NAMALWA (cell line): ENCODE data around the gene IPO4.

Experiments used
- DNase-seq: peaks from one replicate; pipeline ENCODE4 v3.0.0-alpha.2; 2015; ENCODE audit warnings: low spot score

Gene IPO4

DNA sequence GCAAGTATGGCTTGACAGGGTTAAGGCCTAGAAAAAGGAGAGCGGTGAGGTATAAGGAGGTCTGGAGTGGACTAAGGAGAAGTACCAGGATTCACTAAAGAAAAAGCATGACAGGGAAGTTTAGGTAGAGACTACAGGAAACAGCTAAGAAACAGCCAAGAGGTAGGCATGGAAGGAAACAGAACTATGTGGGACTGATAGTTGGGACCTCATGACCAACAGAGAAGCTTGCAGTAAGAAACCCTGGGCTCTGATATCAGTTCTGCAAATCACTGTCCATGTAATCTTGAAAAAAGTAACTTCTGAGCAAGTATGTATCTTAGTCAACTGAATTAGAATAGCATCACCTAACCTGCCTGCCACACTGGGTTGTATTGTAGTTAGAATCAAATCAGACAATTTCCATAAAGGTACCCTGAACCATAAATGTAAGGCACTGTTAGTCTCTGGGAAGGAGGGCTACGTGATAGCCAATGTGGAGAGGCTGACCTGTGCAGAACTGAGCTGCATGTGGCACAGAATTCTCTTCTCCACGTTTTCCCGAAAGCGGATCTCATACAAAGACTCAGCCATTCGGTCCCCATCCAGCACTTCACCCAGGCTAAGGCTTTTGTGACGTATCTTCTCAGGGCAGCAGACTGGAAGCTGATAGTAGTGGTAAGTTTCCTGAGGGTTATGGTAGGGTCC lies 5.7 kb upstream of the IPO4 start:
- DNase-seq, result no peak

DNA sequence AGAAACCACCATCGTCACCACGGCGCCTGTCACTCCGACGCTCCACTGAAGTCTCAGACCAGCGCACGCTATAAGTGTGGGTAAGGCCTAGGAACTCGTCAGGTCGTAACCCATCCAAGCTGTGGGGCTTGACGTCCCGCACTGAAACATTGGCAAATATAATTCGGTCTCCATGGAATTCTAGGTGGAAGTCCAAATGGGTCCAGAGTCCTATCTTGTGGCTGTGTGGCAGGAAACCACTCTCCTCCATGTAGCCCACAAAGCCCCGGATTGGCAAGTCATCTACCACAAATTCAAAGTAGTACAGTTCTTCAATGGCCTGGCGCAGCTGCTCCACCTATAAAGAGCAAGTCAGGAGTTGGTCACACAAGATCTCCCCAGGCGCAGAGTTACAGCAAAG lies 4.3 kb upstream of the IPO4 start:
- DNase-seq, result no peak

DNA sequence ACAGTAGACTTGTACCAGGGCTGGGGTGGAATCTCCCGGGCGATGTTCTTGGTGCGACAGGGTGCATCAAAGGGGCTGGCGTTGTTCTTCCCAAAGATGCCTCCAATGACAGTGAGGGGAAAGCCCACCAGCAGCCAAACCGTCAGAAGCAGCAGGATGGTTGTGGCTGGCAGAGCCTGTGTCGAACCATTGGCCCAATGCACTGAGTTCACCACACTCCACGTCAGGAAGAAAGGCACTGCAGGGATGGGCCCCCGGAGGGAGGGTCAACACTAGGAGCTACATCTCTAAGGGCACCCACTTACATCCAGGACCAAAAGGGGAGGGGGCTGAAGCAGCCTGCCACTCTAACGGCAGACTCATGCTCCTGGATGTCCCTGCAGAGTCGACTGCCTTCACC lies 1.8 kb upstream of the IPO4 start:
- DNase-seq, result no peak

DNA sequence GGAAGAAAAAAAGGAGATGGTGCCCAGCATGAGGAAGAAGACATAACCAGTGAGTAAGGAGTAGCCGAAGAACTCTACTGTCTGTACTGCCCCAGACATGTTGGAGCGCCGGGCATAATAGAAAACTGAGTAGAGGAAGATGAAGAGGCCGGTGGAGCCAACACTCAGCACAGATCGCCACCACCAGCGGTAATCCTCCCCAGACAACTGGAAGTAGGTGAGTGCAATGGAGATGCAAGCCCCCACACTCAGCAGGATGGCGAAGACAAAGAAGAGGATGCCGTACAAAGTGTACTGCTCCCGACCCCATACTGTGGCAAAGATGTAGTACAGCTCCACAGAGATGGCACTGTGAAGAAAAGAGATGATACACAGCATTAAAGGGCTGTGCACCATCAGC lies 844 bp upstream of the IPO4 start:
- no peak for DNase-seq

DNA sequence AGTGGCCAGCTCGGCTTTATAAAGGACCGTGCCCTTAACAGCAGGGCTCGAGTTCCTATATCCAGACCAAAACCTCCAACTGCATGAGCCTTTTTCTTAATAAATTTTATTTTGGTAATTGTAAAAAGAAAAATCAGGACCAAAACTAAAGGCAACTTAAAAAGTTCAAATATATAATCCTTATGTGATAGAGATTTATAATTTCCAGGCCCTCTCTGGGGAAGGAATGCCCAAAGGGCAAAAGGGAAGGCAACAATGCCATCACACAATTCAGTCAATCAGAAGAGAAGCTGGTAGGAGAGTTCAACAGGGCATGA lies 401 bp upstream of the IPO4 start:
- DNase-seq, result no peak

DNA sequence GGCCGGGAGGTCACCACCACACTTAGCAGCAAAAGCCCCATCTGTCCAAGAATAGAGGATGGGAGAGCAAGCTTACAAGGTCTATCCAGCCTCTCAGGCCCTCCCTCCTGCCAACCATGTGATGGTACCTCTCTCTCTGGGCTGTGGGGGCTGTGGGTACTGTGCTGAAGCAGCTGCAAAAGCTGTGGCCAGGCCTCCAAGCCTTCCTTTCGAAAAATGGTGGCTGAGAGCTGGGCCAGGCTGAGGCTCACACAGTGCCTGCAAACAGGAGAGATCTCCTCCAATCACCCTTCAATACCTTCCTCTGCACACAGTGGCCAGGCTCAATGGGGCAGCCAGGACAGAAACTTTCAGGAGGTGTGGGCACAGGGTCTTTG lies 1.1 kb downstream of the IPO4 start:
- DNase-seq, result no peak

DNA sequence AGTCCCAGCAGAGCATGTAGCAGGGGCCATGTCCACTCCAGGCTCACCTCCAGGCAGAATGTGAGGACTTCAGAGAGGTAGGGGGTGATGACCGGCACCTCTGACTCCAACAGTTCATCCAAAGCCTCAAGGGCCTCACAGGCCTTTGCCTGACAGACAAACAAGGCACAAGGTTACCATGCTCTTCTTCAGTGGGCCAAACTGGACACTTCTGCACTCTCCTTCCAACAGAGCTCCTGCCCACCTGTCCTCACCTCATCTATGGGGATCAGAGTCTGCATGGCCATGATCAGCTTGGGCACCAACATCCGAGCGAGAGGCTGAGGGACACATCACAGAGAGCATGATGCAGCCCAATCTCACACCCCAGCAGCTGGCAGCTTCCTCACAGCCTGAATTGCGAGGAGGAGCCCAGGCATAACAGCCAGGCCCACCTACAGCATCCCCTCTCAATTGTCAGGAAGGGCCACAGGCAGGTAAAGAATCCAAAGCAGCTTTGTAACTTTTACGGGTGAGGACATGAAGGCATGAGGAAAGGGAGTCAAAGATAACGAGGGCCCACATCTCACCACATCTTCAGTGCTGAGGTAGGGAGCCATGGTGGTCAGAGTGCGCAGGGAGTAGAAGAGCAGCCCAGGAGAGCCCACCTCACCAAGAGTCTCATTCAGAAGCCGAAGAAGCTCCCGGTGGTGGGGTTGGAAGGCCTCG lies 1.6 kb downstream of the IPO4 start:
- no peak for DNase-seq

DNA sequence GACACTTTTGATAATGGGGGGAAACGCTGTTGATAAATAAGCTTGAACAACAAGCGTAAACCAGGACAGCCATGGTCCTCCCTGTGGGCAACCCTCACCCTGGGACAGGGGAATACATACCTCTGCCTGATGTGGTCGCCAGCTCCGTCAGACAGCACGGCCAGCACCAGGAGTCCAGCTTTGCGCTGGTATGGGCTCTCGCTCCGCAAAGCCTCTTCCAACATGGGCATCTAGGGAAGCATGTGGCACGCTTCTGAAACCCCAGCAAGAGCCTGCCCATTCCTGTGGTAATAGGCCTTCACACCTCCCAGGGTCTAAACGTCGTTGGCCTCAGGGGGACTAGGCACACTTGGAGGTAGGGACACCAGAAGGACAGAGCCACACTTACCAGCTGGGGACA lies 2.9 kb downstream of the IPO4 start:
- DNase-seq, result no peak

DNA sequence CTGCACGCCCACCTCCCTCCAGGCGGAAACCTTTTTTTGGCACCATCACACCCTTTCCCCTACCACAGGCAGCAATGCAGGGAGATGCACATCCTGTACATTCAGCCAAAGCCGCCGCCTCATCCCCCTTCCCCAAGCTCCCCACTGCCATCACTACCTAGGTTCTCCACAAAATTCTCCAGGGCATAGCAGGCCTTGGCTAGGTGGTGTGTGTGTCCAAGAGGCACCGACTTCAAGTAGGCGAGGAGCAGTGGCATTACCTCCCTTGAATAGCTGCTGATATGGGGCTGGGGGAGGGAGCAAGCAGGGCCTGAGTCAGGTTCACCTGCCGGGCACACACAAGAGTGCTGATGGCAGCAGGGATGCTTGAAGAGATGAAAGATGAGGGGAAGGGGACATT lies 3.6 kb downstream of the IPO4 start:
- no peak for DNase-seq

DNA sequence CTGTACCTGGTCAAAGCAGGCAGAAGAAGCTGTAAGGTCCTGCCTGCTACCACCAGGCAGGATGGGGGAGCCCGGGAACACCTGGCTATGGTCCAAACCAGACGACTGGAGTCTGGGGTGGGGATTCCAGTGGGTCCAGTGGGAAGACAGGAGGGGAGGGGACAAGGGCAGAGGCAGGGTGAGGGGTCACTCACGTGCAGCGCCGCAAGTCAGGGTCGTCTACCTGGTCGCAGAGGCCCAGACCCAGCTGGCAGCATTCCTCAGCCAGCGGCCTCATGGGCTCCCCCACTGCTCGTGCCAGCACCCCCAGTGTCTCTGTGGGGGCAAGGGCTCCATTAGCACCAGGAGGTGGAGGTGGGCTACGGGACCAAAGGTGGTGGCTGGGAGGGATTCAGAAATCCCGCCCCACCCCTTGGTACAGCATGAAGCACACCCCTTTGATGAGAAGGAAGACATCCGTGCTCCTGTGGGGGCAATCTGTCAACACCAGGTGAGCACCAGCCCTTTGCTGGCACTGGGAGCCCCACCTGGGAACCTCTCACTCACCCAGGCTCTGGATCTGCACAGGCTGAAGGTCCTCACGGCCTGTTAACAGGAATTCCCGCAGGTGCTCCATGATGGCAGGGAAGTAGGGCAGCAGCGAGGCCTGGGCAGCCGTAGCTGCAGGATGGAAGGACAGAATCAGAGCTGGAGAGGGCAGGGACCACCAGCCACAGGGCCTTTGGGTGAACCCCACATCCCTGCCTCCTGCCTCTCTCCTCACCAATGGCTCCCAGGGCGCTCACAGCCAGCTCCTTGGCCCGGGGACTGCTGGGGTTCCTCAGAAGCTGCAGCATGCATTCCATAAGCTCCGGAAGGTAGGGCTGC lies 4.3 kb downstream of the IPO4 start:
- DNase-seq, result no peak

DNA sequence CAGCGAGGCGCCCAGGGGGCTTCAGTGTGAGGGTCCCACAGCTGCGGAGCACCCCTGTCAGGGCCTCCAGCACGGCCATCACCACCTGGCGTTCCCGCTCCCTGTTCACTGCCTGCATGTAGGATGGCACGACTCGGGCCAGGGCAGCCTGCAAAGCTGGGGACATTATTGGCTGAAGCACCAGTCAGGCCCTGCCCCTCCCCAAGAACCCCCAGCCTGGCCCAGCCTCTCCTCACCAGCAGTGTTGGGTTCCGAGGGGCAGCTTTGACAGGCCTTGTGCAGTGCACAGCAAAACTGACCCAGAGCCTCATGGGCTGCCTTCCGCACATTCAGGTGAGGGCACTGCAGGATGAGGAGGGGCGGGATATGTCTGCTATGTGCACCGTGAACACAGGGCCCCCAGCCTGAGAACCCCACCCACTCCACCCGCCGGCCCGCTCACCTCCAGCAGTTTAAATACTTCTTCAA lies 5.6 kb downstream of the IPO4 start:
- no peak for DNase-seq

DNA sequence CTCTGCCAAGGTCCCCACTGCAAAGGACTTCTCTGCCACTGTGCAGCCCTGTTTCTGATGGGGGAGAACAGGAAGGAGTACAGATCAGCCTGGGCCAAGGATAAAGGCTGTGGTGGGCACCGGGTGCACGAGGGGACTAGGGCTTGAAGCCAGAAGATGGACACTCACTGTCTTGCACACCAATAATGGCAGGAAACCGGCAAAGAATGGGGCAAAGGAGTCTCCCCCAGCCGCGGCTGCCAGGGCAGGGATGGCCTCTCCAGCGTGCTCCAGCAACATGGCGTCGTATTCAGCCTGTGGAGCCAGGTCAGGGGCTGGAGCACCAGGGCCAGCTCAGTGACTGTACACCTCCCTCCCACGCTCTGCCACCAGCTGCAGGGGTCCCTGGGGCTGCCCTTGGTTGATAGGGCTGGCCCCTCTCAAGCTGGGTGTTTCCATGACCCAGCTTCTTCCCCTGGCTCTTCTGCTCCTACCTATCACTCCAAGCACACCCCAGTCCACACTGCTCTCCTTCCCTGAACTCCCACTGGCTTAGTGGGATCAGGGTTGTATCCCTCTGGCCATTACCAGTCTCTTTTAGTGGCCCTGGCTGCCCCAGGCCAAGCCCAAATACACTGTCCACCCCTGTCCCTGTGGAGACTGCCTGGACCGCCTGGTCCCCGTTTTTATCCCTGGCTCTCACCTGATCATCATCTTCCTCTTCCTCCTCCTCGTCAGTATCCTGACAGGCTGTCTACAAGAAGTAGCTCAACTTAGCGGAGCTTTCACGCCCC lies 6.3 kb downstream of the IPO4 start:
- DNase-seq, result no peak

DNA sequence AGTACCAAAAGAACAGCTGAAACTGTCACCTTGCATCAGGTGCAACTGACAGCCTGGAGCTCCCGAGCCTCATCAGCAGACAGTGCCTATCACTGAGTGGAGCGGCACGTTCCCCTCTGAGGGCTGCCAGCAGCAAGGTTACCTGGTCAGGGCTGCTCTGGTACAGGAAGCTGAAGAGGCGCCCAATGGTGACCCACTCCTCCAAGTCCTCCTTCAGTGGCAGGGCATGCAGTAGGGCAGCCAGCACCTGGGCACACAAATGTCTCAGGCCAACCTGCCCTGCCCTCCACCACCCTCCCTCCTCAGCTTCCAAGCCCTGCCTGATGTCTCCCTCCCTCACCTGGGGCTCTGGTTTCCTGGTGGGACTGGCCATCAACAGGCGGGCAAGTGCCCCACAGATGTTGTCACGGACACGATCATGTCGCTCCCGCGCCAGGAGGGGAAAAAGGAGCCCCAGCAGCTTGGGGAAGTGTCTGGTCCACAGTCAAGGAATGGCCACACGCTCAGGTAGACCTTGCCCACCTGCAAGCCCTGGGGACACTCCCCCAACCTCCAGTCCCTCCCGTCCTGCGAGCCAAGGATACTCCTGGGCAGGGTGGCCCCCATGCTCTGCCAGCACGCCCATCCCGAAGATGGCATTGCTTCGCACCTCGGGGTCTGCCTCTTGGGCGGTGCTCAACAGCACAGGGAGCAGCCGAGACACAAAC lies 7.1 kb downstream of the IPO4 start:
- no peak for DNase-seq

DNA sequence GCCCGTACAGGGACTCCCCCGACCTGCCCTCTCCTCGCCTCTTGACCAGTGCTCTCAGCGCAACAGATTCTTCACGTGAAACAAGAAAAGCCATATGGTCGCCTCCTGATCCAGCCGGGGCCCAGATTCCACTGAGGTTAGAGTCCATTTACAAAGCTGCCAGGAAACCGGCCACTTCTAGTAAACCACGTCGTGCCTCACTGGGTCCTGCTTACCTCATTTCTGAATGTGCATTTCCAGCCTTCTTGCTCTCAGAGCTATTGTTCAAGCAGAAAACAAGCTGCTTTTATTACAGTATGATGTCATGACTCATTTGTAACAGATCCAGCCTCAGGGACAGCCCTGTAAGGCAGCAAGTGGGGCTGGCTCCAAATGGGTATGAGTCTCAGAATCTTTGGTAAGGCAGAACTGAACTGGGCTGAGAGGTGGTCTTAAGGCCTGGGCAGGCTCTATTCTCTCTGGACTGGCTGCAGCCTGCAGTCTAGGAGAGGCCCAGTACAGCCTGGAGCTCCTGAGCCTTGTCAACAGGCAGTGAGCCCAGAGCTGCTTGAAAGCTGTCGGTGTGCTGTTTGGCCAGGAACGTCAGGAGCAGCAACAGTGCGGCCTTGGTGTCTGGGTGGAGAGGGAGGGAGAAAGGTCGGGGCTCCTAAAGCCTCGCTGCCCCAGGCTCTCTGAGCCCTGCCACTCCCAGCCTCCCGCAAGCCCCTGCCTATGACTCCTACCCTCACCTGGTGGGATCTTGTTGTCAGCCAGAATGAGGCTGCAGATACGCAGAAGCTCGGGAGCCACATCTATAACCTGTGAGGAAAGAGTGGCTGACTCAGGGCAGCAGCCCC lies 8.4 kb downstream of the IPO4 start:
- DNase-seq, result no peak

DNA sequence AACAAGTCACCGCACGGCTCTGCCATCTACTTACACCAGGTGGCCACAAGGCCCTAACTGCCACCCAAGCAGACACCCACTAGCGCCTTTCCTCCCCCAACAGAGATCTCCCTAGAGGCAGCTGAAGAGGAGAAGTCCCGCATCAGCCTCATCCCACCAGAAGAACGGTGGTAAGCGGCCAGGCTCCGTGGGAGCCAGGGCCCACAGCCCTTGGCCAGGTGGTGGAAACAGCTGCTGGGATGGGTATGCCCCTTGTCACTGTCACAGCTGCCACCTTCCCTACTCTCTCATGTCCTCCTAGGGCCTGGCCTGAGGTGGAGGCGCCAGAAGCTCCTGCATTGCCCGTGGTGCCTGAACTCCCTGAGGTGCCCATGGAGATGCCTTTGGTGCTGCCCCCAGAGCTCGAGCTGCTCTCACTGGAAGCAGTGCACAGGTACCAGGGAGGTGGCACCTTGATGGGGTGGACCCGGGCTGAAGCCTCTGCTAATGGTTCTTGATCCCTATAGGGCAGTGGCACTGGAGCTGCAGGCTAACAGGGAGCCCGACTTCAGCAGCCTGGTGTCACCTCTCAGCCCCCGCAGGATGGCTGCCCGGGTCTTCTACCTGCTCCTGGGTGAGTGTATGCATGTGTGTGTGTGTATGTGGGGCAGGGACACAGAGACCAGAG lies 9.2 kb downstream of the IPO4 start:
- DNase-seq, result no peak

DNA sequence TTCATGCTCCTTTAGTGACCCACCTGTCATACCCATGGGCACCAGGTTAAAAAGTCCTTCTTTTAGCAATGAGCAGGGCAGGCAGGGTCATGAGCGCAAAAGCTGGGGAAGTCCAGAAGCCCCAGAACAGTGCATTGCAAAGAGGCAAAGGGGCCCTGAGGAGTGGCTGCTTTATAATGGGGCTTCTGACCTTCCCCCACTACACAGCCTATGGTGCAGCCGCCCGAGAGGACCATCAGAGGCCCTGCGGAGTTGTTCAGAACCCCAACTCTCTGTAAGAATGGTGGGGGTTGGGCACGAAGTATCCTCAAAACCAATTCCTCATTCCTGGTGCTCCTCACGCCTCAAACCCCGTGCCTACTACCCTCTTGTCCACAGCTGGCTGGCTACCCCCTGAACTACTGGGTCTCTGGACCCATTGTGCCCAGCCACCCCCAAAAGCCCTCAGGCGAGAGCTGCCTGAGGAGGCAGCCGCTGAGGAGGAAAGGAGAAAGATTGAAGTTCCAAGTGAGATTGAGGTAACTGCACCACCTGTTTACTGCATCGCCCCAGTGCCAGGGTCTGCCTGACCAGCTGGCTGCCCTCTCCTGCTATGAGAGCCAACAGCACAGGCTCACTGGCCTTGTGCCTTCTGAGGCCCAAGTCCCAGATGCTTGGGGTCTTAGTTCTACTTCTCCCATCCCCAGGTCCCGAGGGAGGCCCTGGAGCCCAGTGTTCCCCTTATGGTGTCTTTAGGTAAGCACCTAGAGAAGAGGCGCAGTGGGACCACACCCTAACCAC lies 10.0 kb downstream of the IPO4 start:
- no peak for DNase-seq

DNA sequence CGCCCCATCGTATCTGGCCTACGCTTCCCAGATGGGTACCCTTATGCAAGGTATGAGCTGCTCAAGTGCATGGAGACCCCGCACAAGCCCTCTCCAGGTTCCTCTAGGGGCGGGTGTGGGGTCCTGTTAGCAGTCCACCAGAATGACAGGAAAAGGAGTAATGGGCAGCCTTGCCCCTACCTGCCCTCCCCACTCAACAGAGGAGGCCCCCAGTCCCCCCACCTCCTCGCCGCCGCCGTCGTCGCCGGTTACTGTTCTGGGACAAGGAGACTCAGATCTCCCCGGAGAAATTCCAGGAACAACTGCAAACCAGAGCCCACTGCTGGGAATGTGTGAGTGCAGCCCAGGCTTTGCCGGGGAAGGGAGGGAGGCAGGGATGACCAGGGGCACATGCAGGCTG lies 10.7 kb downstream of the IPO4 start:
- DNase-seq, result no peak

DNA sequence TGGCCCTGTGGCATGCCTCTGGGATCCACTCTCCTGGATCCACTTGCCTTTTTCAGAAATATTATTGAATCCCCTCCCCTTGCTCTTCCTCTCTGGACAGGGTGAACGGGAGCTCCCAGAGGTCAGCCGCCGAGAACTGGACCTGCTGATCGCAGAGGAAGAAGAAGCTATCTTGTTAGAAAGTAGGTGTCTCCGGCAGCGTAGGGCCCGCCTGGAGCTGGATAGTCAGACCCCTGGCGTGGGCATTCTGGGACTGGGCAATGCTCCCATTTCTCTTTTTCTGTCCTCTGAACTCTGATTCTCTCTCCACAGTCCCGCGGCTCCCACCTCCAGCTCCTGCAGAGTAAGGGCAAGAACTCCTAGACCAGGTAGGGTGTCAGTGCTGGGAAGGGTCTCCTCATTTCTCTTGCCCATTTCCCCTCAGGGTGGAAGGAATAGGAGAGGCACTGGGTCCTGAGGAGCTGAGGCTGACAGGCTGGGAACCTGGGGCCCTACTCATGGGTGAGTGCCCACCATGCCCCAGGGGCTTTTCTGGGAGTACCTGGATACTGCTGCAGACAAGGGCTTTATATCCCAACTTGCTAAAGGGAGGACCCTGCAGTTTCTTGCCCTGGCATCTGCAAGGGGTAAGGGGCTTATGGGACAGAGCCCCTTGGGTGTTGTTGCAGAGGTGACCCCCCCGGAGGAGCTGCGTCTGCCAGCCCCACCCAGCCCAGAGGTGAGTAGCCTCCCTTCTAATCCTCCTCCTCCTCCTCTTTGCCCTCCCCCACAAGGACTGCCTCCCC lies 11.4 kb downstream of the IPO4 start:
- DNase-seq, result no peak

DNA sequence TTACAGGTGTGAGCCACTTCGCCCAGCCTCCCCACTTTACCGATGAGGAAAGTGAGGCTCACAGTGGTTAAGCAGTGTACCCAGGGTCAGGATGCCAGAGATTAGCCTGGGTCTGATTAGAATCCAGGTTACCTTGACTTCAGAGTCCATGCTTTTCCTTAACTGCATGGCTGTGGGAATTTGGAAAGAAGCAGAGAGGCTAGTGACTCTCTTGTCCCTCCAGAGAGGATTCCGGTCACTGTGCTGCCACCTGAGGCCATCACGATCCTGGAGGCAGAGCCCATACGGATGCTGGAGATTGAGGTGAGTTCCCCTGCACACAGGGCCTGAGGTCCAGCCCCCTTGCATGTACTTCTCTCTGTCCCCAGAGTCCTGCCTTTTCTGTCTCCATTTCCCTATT lies 12.0 kb downstream of the IPO4 start:
- DNase-seq, result no peak
